ENCODE results near the gene CLDN14. TPM values are rescaled to one million over a fixed set of nuclear protein-coding genes. Genes with fewer than 3 reads are reported as not detected.

CLDN14 gene
- total RNA-seq, 1 donor from 2014 or later, result not detected

DNA sequence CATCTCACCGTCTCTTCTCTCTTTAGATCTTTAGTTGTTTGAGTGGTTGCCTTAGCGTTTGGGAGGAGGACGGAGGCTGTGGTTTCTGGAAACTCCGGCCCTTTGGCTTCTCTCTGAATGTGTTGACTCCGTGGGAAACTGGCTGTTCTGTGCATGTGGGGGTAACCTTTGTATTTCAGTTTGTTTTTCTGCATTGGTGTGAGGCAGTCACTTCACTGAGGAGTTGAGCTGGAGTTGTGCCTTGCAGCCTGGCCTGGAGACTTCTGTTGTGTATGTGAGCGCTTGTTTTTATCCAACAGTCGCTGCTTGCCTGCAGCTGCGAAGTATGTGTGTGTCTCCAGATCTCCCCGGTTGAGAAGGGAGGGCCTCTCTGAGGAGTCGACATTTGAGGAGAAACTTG, 33.6 kb downstream of the CLDN14 start:
- no peak overlapping the region for H3K4me3 Mint-ChIP-seq
- TF ChIP-seq, protein P1, sequence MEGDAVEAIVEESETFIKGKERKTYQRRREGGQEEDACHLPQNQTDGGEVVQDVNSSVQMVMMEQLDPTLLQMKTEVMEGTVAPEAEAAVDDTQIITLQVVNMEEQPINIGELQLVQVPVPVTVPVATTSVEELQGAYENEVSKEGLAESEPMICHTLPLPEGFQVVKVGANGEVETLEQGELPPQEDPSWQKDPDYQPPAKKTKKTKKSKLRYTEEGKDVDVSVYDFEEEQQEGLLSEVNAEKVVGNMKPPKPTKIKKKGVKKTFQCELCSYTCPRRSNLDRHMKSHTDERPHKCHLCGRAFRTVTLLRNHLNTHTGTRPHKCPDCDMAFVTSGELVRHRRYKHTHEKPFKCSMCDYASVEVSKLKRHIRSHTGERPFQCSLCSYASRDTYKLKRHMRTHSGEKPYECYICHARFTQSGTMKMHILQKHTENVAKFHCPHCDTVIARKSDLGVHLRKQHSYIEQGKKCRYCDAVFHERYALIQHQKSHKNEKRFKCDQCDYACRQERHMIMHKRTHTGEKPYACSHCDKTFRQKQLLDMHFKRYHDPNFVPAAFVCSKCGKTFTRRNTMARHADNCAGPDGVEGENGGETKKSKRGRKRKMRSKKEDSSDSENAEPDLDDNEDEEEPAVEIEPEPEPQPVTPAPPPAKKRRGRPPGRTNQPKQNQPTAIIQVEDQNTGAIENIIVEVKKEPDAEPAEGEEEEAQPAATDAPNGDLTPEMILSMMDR (conservative IDR thresholded peaks at IDR 0.05), result no peak
- no peaks in the 10 kb centered on the region for H3K9me3 Mint-ChIP-seq
- H3K4me1 Mint-ChIP-seq (ENCODE audit: unreplicated experiment), result no peaks in the 10 kb centered on the region
- no peaks in the 10 kb centered on the region for H3K27me3 Mint-ChIP-seq
- H3K27ac Mint-ChIP-seq, result no peak overlapping the region
- H3K36me3 Mint-ChIP-seq, result no peaks in the 10 kb centered on the region
- DNase-seq (ENCODE audit: extremely low spot score, unreplicated experiment), result no peak

DNA sequence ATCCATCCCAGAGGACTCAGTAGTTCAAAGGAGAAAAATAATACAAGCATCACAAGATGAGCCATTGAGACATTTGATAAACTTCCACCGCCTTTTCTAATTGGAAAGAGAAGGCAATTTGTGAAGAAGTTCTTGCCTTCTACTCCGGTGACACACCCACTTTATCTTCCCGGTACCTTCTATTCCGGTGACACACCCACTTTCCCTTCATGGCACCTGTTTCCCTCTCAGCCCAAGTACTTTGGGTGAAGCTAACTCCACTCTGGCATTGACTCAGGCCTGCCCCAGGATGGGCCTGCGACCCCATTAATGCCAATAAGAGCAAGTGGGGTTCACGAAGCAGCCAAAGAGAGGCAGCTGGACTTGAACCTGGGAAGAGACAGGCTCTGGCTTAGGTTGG, 38.2 kb downstream of the CLDN14 start:
- TF ChIP-seq, protein P1 (conservative IDR thresholded peaks at IDR 0.05), result no peak
- H3K4me1 Mint-ChIP-seq (ENCODE audit: unreplicated experiment), result no peaks in the 10 kb centered on the region
- no peaks in the 10 kb centered on the region for H3K9me3 Mint-ChIP-seq
- no peak overlapping the region for H3K27ac Mint-ChIP-seq
- no peak for DNase-seq (ENCODE audit: extremely low spot score, unreplicated experiment)
- no peak overlapping the region for H3K4me3 Mint-ChIP-seq
- no peaks in the 10 kb centered on the region for H3K27me3 Mint-ChIP-seq
- no peaks in the 10 kb centered on the region for H3K36me3 Mint-ChIP-seq

DNA sequence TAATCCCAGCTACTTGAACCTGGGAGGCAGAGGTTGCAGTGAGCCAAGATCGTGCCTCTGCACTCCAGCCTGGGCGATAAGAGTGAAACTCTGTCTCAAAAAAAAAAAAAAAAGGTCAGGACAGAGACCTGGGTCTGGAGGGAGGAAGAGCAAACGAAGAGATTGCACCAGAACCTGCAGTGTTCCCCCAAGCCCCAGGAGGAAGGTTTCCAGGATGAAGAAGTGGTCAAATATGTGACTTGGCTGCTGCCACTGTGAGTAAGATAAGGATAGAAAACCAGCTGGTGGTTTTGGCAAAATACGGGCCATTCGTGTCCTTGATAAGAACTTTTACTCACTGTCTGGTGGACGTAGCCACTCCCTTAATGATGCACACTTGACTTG, 42.2 kb downstream of the CLDN14 start:
- Mint-ChIP-seq H3K36me3 (no peaks in the 10 kb centered on the region), H3K27me3 (no peaks in the 10 kb centered on the region), H3K27ac (no peak overlapping the region), H3K9me3 (no peaks in the 10 kb centered on the region), H3K4me1 (ENCODE audit: unreplicated experiment) (peaks cover 8% of the 10 kb centered on the region), H3K4me3 (no peak overlapping the region)
- TF ChIP-seq, protein P1 (conservative IDR thresholded peaks at IDR 0.05), result no peak
- no peak for DNase-seq (ENCODE audit: extremely low spot score, unreplicated experiment)

DNA sequence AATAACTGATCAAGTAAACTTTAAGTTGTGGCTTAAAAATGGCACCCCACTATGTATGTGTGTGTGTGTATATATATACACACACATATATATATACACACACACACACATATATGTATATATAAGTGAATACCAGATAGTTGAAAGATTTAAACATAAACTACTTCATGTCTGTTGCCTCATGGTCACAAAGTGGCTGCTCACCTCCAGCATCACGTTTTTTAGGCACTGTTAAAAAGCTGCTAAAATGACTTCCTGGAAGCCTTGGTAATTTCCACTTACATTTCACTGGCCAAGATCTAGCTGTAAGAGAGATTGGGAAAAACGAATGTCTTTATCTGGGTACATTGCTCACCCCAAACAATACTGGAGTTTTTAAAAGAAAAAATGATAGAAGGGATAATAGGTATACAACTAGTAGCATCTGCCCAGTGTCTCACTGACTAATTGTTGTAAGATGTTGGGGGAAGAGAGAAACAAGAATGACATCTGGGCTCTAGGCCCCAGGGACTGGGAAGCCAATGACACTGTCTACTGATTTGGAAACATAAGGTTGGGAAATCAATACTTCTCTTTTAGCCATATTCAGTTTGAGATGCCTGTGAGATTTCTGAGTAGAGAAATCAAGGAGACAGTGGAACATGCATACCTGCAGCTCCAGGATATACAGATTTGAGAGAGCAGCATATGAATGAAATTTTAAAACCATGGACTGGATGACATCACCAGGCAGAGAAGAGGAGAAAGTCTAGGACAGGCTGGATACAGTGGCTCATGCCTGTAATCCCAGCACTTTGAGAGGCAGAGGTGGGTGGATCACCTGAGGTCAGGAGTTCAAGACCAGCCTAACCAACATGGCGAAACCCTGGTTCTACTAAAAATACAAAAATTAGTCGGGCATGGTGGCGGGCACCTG, 42.8 kb downstream of the CLDN14 start:
- H3K4me3 Mint-ChIP-seq, result no peak overlapping the region
- H3K36me3 Mint-ChIP-seq, result no peaks in the 10 kb centered on the region
- DNase-seq (ENCODE audit: extremely low spot score, unreplicated experiment), result no peak
- TF ChIP-seq, protein P1 (conservative IDR thresholded peaks at IDR 0.05), result no peak
- peaks cover 11% of the 10 kb centered on the region for H3K4me1 Mint-ChIP-seq (ENCODE audit: unreplicated experiment)
- H3K27me3 Mint-ChIP-seq, result no peaks in the 10 kb centered on the region
- H3K9me3 Mint-ChIP-seq, result no peaks in the 10 kb centered on the region
- H3K27ac Mint-ChIP-seq, result no peak overlapping the region

DNA sequence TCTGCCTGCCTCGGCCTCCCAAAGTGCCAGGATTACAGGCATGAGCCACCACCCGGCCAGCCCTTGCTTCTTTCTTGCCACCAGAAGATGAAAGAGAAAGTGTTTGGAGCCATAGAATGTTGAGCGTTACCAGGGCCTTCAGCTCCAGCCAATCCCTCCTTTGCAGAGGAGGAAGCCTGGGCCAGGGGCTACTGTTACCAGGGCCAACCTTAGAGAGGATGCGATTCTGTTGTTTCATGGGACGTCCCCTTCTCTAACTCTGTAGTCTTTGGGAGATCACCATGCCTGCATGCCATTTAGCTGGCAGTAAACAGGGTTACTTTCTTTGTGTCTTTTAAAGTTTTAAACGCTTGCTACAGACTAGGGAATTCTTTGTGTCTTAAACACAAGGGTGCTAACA, 45.8 kb downstream of the CLDN14 start:
- Mint-ChIP-seq H3K4me3 (no peak overlapping the region), H3K36me3 (no peaks in the 10 kb centered on the region), H3K27ac (no peak overlapping the region), H3K4me1 (ENCODE audit: unreplicated experiment) (peaks cover 24% of the 10 kb centered on the region), H3K27me3 (peaks cover 3% of the 10 kb centered on the region), H3K9me3 (no peaks in the 10 kb centered on the region)
- no peak for DNase-seq (ENCODE audit: extremely low spot score, unreplicated experiment)
- TF ChIP-seq, protein P1 (conservative IDR thresholded peaks at IDR 0.05), result no peak
